Measurements from ENCODE around the gene TMEM250. TPM values are rescaled to one million over a fixed set of nuclear protein-coding genes. Genes with fewer than 3 reads are reported as not detected.

The TMEM250 gene
- polyA plus RNA-seq, 2 donors = 13.6 to 25.7 TPM

DNA sequence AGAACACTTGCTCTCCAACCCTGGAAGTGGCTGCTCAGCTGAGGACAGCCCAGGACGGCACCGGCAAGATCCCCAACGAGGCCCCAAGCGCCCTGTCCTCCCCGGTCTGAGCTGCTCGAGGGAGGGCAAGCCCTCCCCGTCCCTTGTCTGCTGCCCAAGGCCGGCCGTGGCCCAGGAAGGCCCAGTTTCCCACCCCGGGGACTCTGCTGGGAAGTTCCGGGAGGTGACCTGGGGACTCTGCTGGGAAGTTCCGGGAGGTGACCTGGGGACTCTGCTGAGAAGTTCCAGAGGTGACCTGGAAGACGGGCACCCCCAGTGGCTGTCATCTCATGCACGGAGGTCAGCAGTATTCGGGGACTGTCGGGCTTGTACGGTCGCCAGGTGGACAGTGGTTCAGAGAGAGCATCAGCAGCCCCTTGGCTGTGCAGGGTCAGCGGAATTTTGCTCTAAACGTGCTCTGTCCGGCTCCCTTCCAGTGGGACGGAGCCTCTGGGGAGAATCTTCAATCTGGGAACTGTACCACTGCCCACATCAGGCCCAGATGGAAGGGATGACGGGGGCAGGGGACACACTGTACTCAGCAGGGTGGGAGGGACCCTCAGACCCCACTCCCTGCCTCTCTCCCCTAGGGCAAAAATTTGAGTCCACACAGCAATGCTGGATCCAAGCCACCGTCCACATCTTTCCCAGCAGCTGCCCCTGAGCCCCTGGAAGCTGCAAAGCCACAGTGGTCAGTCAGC is 30.8 kb downstream of the TMEM250 start:
- peaks cover 4 to 29% of the 10 kb centered on the region in 2 donors for H3K4me1 ChIP-seq (ENCODE audit: control insufficient read depth in 2 of 2, insufficient read depth in 2 of 2, low read length in 1 of 2)
- no peaks in the 10 kb centered on the region for H3K9me3 ChIP-seq (ENCODE audit: control insufficient read depth in 2 of 2, insufficient read depth in 1 of 2, low read depth in 1 of 2, low read length in 1 of 2)
- peaks cover 0 to 4% of the 10 kb centered on the region in 2 donors for H3K36me3 ChIP-seq (ENCODE audit: control insufficient read depth in 2 of 2, insufficient read depth in 2 of 2, low read length in 1 of 2)
- 75 to 77% methylated on average over 24 of the region's 24 CpGs for WGBS, 2 donors
- H3K4me3 ChIP-seq (ENCODE audit: low read depth in 1 of 2, low read length in 2 of 2) = no peak overlapping the region
- H3K27ac ChIP-seq (ENCODE audit: low read depth in 2 of 2, low read length in 1 of 2) = peak overlapping the region; percentile 8 to 56
- H3K27me3 ChIP-seq (ENCODE audit: control insufficient read depth in 1 of 2, insufficient read depth in 2 of 2, low read length in 2 of 2) = no peaks in the 10 kb centered on the region

DNA sequence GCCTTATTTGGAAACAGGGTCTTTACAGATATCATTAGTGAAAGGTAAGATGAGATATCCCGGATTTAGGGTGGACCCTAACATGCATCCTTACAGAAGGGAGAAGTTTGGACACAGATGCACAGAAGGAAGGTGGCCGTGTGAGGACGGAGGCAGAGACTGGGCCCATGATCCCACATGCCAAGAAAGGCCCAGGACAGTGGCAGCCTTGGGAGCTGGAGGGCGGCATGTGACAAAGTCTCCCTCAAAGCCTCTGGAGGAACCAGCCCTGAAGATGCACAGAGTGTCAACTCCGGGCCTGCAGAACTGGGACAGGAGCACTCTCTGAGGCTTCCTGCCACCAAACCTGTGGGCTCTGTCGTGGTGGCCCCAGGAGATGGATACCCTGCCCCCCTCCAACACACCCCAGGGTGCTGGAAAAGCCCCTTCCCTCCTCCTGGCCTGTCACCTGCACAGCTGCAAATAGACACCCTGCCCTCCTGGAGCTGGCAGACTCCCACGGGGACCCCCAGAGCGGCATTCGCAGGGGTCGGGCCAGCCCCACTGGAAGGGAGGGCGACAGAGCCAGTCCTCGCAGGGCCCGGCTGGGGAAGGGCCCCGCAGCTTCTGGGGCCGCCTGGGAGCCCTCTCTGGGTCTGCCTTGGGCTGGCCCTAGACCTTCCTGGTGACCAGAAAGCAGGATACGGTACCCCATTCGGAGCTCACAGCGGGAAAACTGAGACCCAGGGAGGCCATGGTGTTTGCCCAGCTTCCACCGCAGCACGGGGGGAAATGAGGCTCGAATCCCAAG is 31.5 kb downstream of the TMEM250 start:
- no peaks in the 10 kb centered on the region for H3K27me3 ChIP-seq (ENCODE audit: control insufficient read depth in 1 of 2, insufficient read depth in 2 of 2, low read length in 2 of 2)
- WGBS, 2 donors = 85% methylated on average over 21 of the region's 21 CpGs
- H3K27ac ChIP-seq (ENCODE audit: low read depth in 2 of 2, low read length in 1 of 2) = peak overlapping the region; percentile 8 to 26
- no peak overlapping the region for H3K4me3 ChIP-seq (ENCODE audit: low read depth in 1 of 2, low read length in 2 of 2)
- no peaks in the 10 kb centered on the region for H3K9me3 ChIP-seq (ENCODE audit: control insufficient read depth in 2 of 2, insufficient read depth in 1 of 2, low read depth in 1 of 2, low read length in 1 of 2)
- H3K4me1 ChIP-seq (ENCODE audit: control insufficient read depth in 2 of 2, insufficient read depth in 2 of 2, low read length in 1 of 2) = peaks cover 6 to 27% of the 10 kb centered on the region in 2 donors
- H3K36me3 ChIP-seq (ENCODE audit: control insufficient read depth in 2 of 2, insufficient read depth in 2 of 2, low read length in 1 of 2) = no peaks in the 10 kb centered on the region

DNA sequence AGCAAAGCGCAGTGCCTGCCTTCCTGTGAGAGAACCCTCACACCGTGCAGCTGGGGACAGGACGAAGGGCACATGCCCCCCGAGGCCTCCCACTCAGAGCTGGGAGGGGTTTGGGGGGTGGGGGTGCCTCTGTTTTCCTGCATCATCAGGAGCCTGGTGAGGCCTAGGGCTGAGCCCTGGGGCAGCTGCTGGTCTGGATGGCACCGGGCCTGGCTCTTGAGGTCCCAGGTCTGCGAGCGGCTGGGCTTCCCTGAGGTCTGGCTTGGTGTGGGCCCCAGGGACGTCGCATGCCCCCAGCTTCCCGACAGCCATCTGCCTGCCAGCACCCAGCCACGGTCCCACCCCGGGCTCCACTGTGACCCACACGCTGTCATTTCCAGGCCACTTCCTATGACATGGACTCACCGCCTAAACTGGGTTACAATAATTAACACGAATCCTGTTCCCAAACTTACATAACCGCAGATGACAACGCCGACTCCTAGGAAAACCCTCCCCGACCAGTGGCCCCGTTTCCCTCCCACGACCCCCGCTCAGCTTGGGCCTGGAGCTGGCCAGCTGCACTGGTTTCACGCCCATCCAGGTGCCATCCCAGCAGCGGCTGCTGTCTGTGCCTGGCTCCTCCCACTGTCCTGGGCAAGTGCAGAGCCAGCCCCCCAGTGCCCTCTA is 32.3 kb downstream of the TMEM250 start:
- Histone ChIP-seq H3K27ac (ENCODE audit: low read depth in 2 of 2, low read length in 1 of 2) (peak overlapping the region; percentile 30 to 61), H3K4me1 (ENCODE audit: control insufficient read depth in 2 of 2, insufficient read depth in 2 of 2, low read length in 1 of 2) (peaks cover 11 to 29% of the 10 kb centered on the region in 2 donors), H3K9me3 (ENCODE audit: control insufficient read depth in 2 of 2, insufficient read depth in 1 of 2, low read depth in 1 of 2, low read length in 1 of 2) (no peaks in the 10 kb centered on the region), H3K4me3 (ENCODE audit: low read depth in 1 of 2, low read length in 2 of 2) (no peak overlapping the region), H3K36me3 (ENCODE audit: control insufficient read depth in 2 of 2, insufficient read depth in 2 of 2, low read length in 1 of 2) (peaks cover 0 to 3% of the 10 kb centered on the region in 2 donors), H3K27me3 (ENCODE audit: control insufficient read depth in 1 of 2, insufficient read depth in 2 of 2, low read length in 2 of 2) (no peaks in the 10 kb centered on the region)
- 69 to 73% methylated on average over 22 to 24 of the region's 24 CpGs for WGBS, 2 donors

DNA sequence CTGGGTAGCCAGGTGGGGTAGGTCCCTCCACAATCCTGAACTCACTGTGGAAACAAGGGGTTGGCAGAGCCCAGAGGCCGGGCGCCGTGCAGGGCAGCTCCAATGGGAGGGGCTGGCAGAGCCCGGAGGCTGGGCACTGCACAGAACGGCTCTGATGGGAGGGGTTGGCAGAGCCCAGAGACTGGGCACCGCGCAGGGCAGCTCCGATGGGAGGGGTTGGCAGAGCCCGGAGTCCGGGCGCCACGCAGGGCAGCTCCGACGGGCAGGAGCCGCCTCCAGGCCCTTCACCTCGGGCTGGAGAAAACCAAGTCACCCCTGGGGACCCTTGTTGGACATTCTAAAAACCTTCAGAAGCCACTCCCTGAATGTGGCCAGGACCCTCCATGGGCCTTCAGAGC is 32.9 kb downstream of the TMEM250 start:
- H3K27ac ChIP-seq (ENCODE audit: low read depth in 2 of 2, low read length in 1 of 2) = peak overlapping the region; percentile 30 to 61
- H3K9me3 ChIP-seq (ENCODE audit: control insufficient read depth in 2 of 2, insufficient read depth in 1 of 2, low read depth in 1 of 2, low read length in 1 of 2) = no peaks in the 10 kb centered on the region
- WGBS, 2 donors = 27 to 37% methylated on average over 14 to 16 of the region's 16 CpGs
- H3K36me3 ChIP-seq (ENCODE audit: control insufficient read depth in 2 of 2, insufficient read depth in 2 of 2, low read length in 1 of 2) = peaks cover 0 to 4% of the 10 kb centered on the region in 2 donors
- H3K4me1 ChIP-seq (ENCODE audit: control insufficient read depth in 2 of 2, insufficient read depth in 2 of 2, low read length in 1 of 2) = peaks cover 12 to 30% of the 10 kb centered on the region in 2 donors
- H3K27me3 ChIP-seq (ENCODE audit: control insufficient read depth in 1 of 2, insufficient read depth in 2 of 2, low read length in 2 of 2) = no peaks in the 10 kb centered on the region
- H3K4me3 ChIP-seq (ENCODE audit: low read depth in 1 of 2, low read length in 2 of 2) = no peak overlapping the region

DNA sequence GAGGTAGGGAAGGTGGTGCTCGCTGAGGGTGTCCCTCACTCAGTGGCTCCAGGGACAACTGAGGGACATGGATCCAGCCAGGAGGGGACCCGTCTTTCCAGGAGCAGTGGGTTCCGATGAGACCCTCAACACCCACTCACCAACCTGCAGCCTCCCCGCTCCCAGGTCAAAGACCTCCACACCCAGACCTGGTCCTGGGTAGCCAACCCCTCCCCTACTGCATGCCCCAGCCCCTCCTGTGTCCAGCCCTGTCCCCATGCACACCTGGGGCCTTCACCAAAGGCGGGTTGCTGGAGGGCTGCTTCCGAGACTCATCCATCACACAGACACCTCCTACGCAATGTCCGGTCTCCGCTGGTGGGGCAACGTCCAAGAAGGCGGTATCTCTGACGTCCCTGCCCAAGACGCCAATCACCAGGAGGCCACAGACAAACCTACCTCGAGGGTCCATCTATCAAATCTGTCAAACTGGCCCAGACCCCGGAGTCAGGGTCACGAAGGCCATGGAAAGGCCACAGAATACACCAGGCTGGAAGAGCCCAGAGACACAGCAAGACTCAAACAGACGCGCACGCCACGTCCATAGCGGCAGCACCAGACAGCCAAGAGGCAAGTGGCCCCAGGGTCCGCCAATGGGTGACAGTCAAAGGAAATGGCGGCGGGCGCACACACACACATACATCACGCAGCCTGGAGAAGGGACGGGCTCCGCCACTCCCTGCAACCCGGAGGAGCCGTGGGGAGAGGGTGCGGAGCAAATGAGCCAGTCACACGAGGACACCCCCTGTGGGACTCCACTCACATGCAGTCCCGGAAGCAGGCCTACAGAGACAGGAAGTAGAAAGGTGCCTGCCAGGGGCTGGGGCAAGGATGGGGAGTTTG is 34.4 kb downstream of the TMEM250 start:
- H3K27me3 ChIP-seq (ENCODE audit: control insufficient read depth in 1 of 2, insufficient read depth in 2 of 2, low read length in 2 of 2) = no peaks in the 10 kb centered on the region
- no peaks in the 10 kb centered on the region for H3K9me3 ChIP-seq (ENCODE audit: control insufficient read depth in 2 of 2, insufficient read depth in 1 of 2, low read depth in 1 of 2, low read length in 1 of 2)
- H3K4me1 ChIP-seq (ENCODE audit: control insufficient read depth in 2 of 2, insufficient read depth in 2 of 2, low read length in 1 of 2) = peaks cover 24 to 37% of the 10 kb centered on the region in 2 donors
- peaks cover 0 to 4% of the 10 kb centered on the region in 2 donors for H3K36me3 ChIP-seq (ENCODE audit: control insufficient read depth in 2 of 2, insufficient read depth in 2 of 2, low read length in 1 of 2)
- H3K4me3 ChIP-seq (ENCODE audit: low read depth in 1 of 2, low read length in 2 of 2) = no peak overlapping the region
- no peak overlapping the region for H3K27ac ChIP-seq (ENCODE audit: low read depth in 2 of 2, low read length in 1 of 2)
- WGBS, 2 donors = 88 to 90% methylated on average over 33 of the region's 33 CpGs

DNA sequence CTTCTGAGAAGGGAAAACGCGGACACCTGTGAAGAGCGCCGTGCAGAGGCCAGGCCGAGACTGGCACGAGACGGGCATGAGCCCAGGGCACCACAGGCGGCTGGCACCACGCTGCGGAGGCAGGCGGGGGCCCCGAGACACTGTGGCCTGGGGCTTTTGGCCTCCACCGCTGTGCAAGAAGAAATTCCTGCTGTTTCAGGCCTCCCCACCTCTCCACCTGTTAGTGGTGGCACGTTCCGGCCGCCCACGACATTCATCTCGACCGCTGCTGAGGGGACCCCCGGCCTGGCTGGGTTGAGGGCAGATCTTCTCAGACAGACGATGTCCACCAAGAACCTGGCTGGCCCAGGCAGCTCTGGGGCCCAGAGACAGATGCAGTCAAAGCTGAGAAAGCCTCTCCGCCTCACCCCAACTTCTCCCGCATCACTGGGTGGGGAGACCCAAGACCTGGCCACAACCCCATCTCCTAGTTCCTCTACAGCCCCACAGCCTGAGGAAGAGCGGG is 35.1 kb downstream of the TMEM250 start:
- Histone ChIP-seq H3K27ac (ENCODE audit: low read depth in 2 of 2, low read length in 1 of 2) (no peak overlapping the region), H3K36me3 (ENCODE audit: control insufficient read depth in 2 of 2, insufficient read depth in 2 of 2, low read length in 1 of 2) (peaks cover 0 to 4% of the 10 kb centered on the region in 2 donors), H3K4me1 (ENCODE audit: control insufficient read depth in 2 of 2, insufficient read depth in 2 of 2, low read length in 1 of 2) (peaks cover 25 to 40% of the 10 kb centered on the region in 2 donors), H3K4me3 (ENCODE audit: low read depth in 1 of 2, low read length in 2 of 2) (no peak overlapping the region), H3K27me3 (ENCODE audit: control insufficient read depth in 1 of 2, insufficient read depth in 2 of 2, low read length in 2 of 2) (no peaks in the 10 kb centered on the region), H3K9me3 (ENCODE audit: control insufficient read depth in 2 of 2, insufficient read depth in 1 of 2, low read depth in 1 of 2, low read length in 1 of 2) (no peaks in the 10 kb centered on the region)
- 86 to 92% methylated on average over 24 of the region's 24 CpGs for WGBS, 2 donors

DNA sequence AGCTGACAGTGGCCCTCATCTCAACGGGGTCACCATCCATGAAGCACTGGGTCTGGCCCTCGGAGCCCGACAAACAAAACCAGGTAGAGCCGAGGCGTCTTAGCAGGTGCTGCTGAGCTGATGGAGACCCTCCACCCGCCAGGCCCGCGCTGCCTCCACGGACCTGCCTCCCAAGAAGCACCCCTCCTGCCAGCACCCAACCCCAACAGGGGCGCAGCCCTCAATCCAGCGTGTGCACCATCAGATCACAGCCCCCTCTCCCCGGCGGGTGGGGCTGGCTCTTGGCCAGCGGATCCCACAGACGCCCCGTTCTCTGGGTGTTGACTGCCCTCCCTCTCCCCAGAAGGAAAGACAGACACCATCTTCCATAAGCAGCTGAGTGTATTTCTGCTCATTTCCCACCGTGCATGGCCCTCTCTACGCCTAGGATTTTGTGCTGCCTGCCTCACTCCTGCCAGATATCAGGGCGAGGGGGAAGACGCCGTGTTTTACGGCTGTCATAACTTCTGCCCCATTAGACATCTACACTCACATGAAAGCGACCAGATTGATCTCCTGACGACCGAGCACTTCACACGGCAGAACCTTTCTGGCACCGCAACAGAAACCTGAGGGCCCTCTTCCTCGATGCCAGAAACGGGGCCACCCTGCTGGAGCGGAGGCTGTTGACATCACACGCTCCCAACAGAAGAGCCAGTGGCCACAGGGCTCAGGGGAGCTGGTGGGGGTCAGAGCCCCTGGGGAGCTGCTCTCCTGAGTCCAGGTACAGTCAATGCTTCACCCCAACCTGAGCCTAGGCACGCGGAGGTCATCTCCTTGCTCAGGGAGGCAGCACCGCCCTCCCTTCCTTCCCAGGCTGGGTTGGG is 35.9 kb downstream of the TMEM250 start:
- Histone ChIP-seq H3K36me3 (ENCODE audit: control insufficient read depth in 2 of 2, insufficient read depth in 2 of 2, low read length in 1 of 2) (peaks cover 0 to 4% of the 10 kb centered on the region in 2 donors), H3K27me3 (ENCODE audit: control insufficient read depth in 1 of 2, insufficient read depth in 2 of 2, low read length in 2 of 2) (no peaks in the 10 kb centered on the region), H3K4me1 (ENCODE audit: control insufficient read depth in 2 of 2, insufficient read depth in 2 of 2, low read length in 1 of 2) (peaks cover 25 to 40% of the 10 kb centered on the region in 2 donors), H3K9me3 (ENCODE audit: control insufficient read depth in 2 of 2, insufficient read depth in 1 of 2, low read depth in 1 of 2, low read length in 1 of 2) (no peaks in the 10 kb centered on the region), H3K4me3 (ENCODE audit: low read depth in 1 of 2, low read length in 2 of 2) (no peak overlapping the region), H3K27ac (ENCODE audit: low read depth in 2 of 2, low read length in 1 of 2) (no peak overlapping the region)
- WGBS, 2 donors = 85 to 86% methylated on average over 33 to 34 of the region's 34 CpGs

DNA sequence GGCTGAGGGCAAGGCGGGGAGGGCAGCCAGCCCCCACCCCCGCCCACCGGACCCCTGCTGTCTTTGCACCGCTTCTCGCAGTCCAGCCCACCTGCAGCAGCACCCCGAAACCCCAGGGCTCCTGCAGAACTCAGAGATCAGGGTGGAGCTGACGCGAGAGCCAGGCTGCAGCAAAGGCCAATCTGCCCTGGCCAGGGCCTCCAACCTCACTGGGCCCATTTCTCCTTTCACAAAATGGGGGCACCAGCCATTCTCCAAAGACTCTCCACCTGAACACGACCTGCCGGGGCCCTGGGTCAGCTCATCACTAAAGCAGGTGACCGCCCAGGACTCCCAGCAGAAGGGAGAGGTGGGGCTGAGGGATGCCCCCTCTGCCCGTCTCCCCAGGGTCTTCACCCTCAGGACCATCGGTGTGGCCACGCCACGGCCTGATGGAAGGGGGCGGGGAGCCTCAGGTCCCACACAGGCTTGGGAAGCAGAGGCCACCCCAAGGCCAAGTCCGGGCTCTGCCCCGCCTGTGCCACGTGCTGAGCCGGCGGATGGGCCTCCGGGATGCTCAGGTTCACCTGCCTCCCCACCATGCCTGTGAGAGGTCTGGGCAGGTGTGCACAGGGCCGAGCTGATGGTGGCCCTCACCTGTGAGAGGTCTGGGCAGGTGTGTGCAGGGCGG is 36.7 kb downstream of the TMEM250 start:
- Histone ChIP-seq H3K9me3 (ENCODE audit: control insufficient read depth in 2 of 2, insufficient read depth in 1 of 2, low read depth in 1 of 2, low read length in 1 of 2) (no peaks in the 10 kb centered on the region), H3K4me3 (ENCODE audit: low read depth in 1 of 2, low read length in 2 of 2) (no peak overlapping the region), H3K27me3 (ENCODE audit: control insufficient read depth in 1 of 2, insufficient read depth in 2 of 2, low read length in 2 of 2) (no peaks in the 10 kb centered on the region), H3K27ac (ENCODE audit: low read depth in 2 of 2, low read length in 1 of 2) (peak overlapping the region; percentile 7 to 19), H3K36me3 (ENCODE audit: control insufficient read depth in 2 of 2, insufficient read depth in 2 of 2, low read length in 1 of 2) (peaks cover 0 to 4% of the 10 kb centered on the region in 2 donors), H3K4me1 (ENCODE audit: control insufficient read depth in 2 of 2, insufficient read depth in 2 of 2, low read length in 1 of 2) (peaks cover 25 to 39% of the 10 kb centered on the region in 2 donors)
- 74 to 82% methylated on average over 24 of the region's 24 CpGs for WGBS, 2 donors
